GM12873 (cell line): ENCODE results near the gene TSPYL4.

Source experiments
- TF ChIP-seq, protein P1 (sequence below): IDR thresholded peaks from 2 replicates; pipeline ENCODE4 v1.5.1; 2012; ENCODE audit warnings: low read depth, mild to moderate bottlenecking, moderate library complexity, low read length, control low read depth; ENCODE audit not compliant: insufficient read depth; ENCODE audit errors: missing control alignments

Gene TSPYL4

DNA sequence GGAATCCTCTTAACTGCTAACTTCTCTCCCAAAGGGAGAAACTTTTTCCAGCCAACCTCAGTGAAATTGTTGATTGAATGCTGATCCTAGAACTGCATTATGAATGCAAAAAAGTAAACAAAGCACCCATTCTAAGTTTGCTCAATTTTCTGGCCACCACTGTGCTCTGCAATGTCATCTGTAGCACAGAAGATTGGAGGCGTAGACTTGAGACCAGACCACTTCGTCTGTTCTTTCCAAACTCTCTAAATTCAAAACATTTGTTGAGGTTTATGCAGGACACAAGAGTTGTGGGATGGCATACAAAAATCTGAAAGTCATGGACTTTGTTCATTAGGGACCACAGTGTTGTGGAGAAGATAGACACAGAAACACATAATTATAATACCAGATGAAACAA, 36.9 kb upstream of the TSPYL4 start:
- TF ChIP-seq, protein P1, sequence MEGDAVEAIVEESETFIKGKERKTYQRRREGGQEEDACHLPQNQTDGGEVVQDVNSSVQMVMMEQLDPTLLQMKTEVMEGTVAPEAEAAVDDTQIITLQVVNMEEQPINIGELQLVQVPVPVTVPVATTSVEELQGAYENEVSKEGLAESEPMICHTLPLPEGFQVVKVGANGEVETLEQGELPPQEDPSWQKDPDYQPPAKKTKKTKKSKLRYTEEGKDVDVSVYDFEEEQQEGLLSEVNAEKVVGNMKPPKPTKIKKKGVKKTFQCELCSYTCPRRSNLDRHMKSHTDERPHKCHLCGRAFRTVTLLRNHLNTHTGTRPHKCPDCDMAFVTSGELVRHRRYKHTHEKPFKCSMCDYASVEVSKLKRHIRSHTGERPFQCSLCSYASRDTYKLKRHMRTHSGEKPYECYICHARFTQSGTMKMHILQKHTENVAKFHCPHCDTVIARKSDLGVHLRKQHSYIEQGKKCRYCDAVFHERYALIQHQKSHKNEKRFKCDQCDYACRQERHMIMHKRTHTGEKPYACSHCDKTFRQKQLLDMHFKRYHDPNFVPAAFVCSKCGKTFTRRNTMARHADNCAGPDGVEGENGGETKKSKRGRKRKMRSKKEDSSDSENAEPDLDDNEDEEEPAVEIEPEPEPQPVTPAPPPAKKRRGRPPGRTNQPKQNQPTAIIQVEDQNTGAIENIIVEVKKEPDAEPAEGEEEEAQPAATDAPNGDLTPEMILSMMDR, result no peak

DNA sequence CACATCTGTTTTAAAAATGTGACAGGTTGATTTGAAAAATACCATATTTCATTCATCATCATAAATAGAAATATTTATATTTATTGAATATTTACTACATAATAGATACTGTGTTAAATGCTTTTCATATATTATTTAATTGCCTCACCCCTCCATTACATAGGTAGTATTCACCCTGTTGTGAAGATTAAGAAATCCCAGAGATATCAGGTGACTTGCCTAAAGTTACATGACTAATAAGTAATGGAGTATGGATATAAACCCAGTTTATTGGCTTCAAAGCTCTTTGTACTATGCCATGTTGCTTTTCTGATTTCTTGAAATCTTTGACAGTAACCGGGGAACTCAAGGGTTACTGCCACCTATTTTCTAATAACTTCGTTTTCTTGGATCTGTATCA, 36.0 kb upstream of the TSPYL4 start:
- TF ChIP-seq, protein P1, result no peak

DNA sequence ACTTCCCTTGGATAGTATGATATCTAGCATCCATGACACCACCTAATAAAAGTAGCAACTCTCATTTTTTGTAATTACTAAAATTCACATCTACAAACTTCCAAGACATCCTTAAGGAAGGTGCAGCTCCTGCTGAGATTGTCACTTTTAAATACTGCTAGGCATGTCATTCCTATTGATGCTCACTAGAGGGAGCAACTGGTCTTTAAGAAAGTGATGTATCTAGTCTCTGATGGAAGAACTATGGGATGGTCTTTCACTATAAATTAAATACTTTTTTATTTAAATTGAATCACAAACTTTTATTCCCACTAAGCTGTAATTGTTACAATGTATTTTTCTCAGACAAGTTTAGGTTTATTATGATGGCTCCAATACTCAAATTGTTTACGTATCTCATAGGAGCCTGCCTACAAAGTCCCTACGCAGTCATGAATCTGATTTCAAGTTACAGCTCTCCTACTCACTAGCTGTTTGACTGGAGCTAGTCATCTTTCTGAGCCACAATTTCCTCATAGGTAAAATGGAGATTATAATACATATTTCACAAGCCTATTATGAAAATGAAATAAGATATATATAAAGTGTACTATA, 33.9 kb upstream of the TSPYL4 start:
- TF ChIP-seq, protein P1, result peak; percentile 76

DNA sequence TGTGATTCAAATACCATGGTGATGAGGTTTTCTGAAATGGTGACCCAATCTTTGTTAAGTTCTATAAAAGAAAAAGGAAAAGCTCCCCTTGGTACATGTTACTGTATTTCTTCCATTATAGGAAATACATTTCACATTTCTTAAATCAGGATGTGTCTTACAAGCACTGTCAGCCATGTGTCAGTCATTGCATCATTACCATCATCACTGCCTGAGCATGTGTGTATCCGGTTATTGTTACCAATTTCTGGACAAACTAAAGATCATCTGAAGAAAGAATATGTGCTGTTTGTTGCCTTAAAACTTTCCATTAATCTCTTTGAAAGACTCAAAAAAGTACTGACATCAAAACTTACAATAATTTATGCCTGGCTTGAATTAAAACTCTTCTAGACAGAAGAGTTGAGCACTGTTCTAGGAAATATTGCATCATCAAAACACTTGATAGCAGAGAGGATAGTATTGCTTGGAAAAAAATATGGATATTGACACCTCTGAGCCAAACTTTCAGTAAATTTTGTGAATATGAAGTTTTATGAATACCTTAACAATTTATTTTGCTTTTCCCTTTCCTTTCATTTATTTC, 33.0 kb upstream of the TSPYL4 start:
- TF ChIP-seq, protein P1, result no peak

DNA sequence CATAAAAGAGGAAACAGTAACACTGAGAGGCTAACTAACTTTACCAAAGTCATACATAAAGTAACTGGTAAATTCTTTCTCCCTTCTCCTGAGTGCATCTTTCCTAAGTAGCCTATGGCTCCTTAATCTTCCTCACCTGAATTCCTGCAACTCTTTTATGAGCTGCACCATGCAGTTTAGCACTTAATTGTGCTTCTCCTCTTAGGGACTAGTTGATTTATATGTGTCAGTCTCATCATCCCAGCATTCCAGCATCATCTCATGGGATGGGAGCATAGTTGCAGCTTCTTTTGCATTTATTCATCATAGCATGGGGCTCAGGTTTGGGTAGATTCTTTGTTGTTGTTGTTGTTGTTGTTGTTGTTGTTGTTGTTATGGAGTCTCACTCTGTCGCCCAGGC, 29.3 kb upstream of the TSPYL4 start:
- TF ChIP-seq, protein P1, result no peak

DNA sequence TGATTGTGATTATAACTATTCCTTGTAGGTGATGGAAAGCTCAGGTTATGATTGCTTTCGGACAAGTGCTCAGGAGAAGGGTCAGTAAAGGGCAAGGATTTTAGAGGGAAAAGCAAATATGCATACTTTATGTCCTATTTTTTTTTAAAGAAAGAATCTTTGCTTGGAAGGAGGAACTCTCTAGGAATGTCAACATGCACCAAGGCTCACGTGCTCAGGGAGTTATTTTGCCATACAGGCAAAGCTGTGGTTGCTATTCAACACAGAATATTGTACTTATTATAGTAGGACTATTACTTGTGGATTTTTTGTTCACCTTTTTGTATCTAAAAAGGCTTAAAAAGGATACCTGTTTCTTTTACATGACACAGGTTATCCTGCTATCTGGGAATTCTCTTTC, 28.8 kb upstream of the TSPYL4 start:
- TF ChIP-seq, protein P1, result no peak

DNA sequence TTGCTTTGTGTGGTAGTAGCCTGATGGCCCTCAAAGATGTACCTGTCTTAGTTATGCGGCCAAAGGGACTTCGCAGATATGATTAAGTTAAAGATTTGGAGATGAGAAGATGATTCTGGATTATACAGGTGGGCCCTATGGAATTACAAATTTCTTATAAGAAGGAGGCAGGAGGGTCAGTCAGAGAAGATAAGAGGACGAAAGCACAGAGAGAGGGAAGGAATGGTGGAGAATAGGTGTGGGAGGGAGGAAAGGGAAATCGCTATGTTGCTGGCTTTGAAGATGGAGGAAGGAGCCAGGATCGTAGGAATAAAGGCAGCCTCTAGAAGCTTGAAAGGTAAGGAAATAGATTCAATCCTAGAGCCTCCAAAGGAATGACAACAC, 27.1 kb upstream of the TSPYL4 start:
- TF ChIP-seq, protein P1, result no peak
